Sigmoid colon (tissue), 3 donors: ENCODE data around the gene RGS8.

Experiments used
- POLR2A ChIP-seq, 2 donors: fragments of 450-650 bp; IDR thresholded peaks; one replicate each; pipeline ENCODE4 v1.6.1; 2016; ENCODE audit warnings: antibody characterized with exemption in 2 of 2, mild to moderate bottlenecking in 2 of 2, moderate library complexity in 2 of 2
- TF ChIP-seq, protein P1 (sequence below), 4 experiments: fragments of 450-650 bp in 3 of 4; fragments of 200-600 bp in 1 of 4; IDR thresholded peaks; one replicate each; pipeline ENCODE4 v1.5.1; 2016 to 2019; ENCODE audit warnings: antibody characterized with exemption in 4 of 4, mild to moderate bottlenecking in 3 of 4, moderate library complexity in 2 of 4

DNA sequence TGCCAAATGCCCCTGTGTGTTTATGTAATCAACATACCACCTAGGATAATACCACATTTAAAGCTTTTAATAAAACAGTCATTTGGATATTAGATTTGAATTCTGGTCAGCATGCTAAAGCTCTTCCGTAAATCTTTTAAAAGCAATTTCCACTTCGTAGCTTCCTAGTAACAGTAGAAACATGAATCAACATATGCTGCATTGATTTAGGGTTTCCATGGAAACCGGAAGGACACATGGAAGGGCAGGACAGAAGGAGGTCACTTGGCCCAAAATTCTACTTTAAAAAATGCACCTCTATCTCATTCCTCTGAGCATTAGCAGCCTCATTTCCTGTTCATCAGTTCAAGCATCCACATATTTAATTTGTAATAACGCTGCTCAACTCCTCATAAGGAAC is 8.1 kb downstream of the RGS8 start:
- TF ChIP-seq, protein P1, sequence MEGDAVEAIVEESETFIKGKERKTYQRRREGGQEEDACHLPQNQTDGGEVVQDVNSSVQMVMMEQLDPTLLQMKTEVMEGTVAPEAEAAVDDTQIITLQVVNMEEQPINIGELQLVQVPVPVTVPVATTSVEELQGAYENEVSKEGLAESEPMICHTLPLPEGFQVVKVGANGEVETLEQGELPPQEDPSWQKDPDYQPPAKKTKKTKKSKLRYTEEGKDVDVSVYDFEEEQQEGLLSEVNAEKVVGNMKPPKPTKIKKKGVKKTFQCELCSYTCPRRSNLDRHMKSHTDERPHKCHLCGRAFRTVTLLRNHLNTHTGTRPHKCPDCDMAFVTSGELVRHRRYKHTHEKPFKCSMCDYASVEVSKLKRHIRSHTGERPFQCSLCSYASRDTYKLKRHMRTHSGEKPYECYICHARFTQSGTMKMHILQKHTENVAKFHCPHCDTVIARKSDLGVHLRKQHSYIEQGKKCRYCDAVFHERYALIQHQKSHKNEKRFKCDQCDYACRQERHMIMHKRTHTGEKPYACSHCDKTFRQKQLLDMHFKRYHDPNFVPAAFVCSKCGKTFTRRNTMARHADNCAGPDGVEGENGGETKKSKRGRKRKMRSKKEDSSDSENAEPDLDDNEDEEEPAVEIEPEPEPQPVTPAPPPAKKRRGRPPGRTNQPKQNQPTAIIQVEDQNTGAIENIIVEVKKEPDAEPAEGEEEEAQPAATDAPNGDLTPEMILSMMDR (IDR thresholded peaks at IDR 0.05): no peak
- no peak for TF ChIP-seq POLR2A (IDR thresholded peaks at IDR 0.05)
